Measurements from ENCODE around the gene SUCO.

Gene SUCO

DNA sequence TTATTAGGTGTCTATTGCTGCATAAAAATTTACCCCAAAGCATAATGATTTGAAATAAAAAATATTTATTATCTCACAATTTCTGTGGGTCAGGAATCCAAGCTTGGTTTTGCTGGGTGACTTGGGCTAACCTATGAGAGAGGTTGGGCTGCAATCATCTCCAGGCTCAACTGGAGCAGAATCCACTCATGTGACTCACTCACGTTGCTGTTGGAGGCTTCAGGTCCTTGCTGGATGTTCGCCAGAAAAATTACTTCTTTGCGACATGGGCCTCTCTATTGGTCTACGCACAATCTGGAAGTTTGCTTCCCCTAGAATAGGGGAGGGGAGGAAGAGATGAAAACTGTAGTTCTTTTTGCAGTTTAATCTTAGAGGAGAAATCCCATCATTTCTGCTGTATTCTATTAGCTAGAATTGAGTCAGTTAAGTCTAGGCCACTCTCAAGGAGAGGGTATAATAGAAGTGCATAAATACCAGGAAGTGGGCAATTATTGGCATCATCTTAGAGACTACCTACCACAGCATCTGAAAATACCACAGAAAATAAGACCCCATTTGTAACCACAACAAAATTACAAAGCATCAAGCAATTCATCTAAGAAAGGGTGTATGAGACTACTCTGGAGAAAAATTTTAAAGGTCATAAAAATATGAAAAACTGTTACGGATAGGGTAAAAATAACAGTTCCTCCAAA is 120.2 kb downstream of the SUCO start:
- no peak for DNase-seq

DNA sequence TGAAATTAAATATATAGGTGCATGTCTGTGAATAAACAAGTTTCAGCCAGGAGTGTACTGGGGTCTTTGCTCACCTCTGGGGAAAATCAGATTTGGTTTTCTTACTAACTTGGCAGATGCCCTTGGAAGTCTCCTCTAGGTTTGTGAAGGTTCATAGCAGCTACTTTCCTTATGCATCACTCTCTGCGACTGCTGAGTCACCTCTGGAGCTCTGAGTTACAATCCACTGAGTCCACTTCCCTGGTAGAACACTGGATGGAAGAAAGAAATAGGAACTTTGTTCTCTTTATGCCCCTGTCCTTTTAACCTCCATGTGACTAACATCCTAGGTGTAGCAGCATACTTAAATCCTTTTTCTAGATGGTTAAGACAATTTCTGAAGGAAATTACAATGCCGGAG is 121.6 kb downstream of the SUCO start:
- DNase-seq = no peak

DNA sequence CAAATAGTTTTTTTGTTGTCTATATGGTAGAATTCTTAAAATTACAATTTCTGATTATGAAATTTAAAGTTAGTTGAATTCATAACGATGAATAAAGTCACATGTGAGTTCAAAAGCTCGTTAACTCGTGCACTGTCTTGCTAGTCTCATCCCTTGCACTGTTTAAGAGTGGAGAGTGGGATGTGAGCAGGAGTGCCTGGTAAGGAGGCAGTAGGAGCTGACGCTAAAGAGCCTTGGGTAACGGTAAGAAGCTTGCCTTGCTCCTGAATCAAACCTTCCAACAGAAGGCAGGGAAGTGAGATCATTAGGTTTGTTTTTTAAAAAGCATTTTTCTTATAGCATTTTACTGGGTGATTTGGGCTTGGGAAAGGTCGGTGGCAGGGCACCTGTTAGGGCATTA is 123.6 kb downstream of the SUCO start:
- no peak for DNase-seq

DNA sequence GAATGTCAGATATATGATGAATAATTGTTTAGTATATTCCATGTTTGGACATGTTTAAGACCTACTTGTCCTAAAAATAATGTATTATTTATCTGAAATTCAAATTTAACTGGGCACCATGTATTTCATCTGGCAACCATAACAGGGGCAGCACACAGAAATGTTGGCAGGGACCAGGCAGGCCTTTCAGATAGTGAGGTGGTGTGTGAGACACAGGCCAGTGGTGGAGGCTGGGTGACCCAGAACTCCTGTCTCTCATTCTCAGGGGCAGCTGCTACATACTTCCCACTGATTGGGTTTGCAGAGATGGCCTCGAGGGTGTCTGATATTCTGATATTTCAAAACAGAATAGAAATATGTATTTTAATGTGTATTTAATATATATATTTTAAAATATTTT is 124.6 kb downstream of the SUCO start:
- DNase-seq = no peak

DNA sequence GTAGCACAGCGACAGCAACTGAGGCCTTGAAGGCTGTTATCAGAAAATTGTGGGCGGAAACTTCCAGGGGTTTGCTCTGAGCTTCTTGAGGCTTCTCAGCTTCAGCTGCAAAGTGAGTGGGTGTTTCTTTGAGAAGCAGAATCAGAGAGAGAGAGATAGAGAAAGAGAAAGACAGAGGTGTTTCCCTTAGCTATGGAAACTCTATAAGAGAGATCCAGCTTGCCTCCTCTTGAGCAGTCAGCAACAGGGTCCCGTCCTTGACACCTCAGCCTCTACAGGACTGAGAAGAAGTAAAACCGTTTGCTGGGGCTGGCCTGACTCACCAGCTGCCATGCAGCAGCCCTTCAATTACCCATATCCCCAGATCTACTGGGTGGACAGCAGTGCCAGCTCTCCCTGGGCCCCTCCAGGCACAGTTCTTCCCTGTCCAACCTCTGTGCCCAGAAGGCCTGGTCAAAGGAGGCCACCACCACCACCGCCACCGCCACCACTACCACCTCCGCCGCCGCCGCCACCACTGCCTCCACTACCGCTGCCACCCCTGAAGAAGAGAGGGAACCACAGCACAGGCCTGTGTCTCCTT is 126.0 kb downstream of the SUCO start, which contains the start of gene FASLG:
Gene FASLG, plus strand, starts transcription at position 233 of the 583 bp plus-strand sequence. Its CDS starts 99 bp downstream, at position 332.
- DNase-seq = no peak

DNA sequence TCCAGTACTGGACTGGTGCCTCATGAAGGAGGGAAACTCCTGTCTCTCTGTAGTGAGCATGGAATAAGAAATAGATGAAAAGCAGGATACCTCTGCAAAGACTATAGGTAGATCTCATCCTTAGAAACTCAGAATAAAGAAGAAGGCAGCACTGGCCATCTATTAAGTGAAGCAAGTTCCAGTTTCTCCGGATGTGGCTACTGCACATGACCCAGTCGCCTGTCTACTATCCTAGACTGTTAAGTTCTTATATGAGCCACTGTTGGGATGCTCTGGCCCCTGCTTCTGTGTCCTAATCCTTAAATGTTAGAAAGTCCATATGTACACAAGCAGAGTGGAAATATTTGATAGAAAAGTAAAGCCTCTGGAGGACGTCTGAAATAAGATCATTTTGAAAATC is 128.2 kb downstream of the SUCO start:
- no peak for DNase-seq
